ENCODE results near the gene CCNA2. TPM values are rescaled to one million over a fixed set of nuclear protein-coding genes. Genes with fewer than 3 reads are reported as not detected.

The CCNA2 gene
- total RNA-seq, 2 donors from 2014 or later = 2.4 to 2.5 TPM

DNA sequence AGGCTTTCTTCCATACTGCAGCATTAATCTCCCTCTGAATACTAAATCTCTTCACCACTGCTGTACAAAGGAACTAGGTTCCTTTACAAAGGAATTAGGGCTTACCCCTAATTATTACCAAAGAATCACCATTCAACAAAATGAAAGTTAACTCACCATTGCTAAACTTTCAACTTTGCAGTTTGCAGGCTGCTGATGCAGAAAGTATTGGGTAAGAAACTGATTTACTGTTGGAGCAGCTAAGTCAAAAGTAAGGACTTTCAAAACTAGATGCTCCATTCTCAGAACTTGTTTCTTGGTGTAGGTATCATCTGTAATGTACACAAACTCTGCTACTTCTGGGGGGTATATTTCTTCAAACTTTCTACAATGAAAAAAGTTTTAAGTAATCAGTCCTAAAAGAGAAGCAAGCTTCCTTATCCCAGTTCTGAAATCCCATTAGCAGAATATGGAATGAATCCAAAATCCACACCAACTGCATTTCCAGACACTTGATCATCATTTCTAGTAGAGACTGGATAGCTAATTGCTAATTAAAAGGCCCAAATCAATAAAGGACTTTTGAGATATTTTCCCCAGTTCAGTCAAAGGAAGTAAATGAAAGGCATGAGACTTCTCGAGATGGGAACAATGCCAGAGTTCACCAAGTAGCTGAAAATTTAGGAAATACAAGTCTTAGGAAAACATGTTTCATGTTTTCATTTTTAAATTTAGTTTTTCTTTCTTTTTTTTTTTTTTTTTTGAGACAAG lies 4.3 kb downstream of the CCNA2 start:
- Histone ChIP-seq H3K4me3 (no peak overlapping the region), H3K4me1 (ENCODE audit: control insufficient read depth in 1 of 2, low read depth in 2 of 2) (peaks cover 9% of the 10 kb centered on the region in 2 donors), H3K36me3 (peaks cover 9% of the 10 kb centered on the region), H3K27me3 (replicated peaks; ENCODE audit: insufficient read depth) (no peaks in the 10 kb centered on the region), H3K27ac (no peak overlapping the region), H3K9me3 (no peaks in the 10 kb centered on the region)
- TF ChIP-seq, protein P1, sequence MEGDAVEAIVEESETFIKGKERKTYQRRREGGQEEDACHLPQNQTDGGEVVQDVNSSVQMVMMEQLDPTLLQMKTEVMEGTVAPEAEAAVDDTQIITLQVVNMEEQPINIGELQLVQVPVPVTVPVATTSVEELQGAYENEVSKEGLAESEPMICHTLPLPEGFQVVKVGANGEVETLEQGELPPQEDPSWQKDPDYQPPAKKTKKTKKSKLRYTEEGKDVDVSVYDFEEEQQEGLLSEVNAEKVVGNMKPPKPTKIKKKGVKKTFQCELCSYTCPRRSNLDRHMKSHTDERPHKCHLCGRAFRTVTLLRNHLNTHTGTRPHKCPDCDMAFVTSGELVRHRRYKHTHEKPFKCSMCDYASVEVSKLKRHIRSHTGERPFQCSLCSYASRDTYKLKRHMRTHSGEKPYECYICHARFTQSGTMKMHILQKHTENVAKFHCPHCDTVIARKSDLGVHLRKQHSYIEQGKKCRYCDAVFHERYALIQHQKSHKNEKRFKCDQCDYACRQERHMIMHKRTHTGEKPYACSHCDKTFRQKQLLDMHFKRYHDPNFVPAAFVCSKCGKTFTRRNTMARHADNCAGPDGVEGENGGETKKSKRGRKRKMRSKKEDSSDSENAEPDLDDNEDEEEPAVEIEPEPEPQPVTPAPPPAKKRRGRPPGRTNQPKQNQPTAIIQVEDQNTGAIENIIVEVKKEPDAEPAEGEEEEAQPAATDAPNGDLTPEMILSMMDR (IDR thresholded peaks at IDR 0.05) = no peak
- ATAC-seq (ENCODE audit: insufficient number of reproducible peaks, low FRiP score, low read depth) = no peak
- no peak for DNase-seq (ENCODE audit: low spot score)

DNA sequence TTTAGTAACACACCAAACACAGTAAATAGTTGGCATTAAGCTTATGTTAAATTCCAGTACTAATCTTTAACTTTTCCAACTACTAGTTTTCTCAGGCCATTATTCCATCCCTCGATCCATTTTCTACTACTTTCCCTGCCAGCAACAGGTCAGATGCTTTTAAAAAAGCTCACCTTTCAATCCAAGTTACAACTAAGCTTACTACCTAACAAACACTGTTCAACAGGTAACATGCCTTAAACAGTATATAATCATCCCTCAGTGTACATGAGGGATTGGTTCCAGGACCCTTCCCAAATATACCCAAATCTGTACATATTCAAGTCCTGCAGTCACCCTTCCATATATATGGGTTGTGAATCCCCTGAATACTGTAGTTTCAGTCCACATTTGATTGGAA lies 5.5 kb downstream of the CCNA2 start:
- no peak overlapping the region for H3K27ac ChIP-seq
- DNase-seq (ENCODE audit: low spot score) = no peak
- H3K4me3 ChIP-seq = no peak overlapping the region
- TF ChIP-seq, protein P1 (IDR thresholded peaks at IDR 0.05) = no peak
- no peaks in the 10 kb centered on the region for H3K27me3 ChIP-seq (replicated peaks; ENCODE audit: insufficient read depth)
- H3K9me3 ChIP-seq = no peaks in the 10 kb centered on the region
- H3K4me1 ChIP-seq (ENCODE audit: control insufficient read depth in 1 of 2, low read depth in 2 of 2) = peaks cover 6% of the 10 kb centered on the region in 2 donors
- ATAC-seq (ENCODE audit: insufficient number of reproducible peaks, low FRiP score, low read depth) = no peak
- H3K36me3 ChIP-seq = peaks cover 12% of the 10 kb centered on the region

DNA sequence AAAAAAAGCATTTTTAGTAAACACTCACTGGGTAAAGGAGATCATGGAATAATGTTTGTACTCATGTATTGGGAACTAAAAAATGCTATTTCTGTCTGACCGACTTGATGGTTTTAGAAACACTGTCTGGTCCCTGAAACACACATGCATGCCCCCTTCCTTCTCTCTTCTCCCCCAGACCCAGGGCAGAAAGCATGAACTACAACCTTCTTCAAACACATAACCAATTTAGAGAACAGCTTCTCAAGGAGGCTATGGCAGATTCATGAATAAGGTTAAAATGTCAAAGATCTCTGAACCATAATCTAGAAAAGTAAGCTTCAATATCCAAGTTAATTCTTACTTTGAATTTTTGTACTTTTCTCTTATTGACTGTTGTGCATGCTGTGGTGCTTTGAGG lies 6.0 kb downstream of the CCNA2 start:
- Histone ChIP-seq H3K4me3 (no peak overlapping the region), H3K27ac (no peak overlapping the region), H3K27me3 (replicated peaks; ENCODE audit: insufficient read depth) (no peaks in the 10 kb centered on the region), H3K36me3 (peaks cover 17% of the 10 kb centered on the region), H3K9me3 (no peaks in the 10 kb centered on the region), H3K4me1 (ENCODE audit: control insufficient read depth in 1 of 2, low read depth in 2 of 2) (peaks cover under 1% of the 10 kb centered on the region in 2 donors)
- TF ChIP-seq, protein P1 (IDR thresholded peaks at IDR 0.05) = no peak
- DNase-seq (ENCODE audit: low spot score) = no peak
- no peak for ATAC-seq (ENCODE audit: insufficient number of reproducible peaks, low FRiP score, low read depth)

DNA sequence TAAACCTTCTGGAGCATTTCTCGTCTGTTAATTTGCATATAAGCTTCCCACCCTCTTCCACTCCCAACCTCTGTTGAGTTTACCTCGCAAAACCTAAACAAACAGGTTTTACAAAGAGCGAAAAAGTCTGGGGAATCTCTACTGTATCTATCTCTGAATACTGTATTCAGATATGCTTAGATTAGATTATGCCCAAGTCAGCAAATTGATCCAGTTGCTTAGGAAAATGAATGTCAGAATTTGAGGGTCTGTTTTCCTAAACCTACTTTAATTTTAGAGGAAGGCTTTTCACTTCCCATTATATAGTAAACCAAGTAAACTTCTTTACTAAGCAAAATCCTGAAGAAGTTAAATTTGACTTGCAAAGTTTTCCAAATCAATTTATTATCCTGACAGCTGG lies 6.7 kb downstream of the CCNA2 start:
- H3K4me1 ChIP-seq (ENCODE audit: control insufficient read depth in 1 of 2, low read depth in 2 of 2) = no peaks in the 10 kb centered on the region
- no peak overlapping the region for H3K4me3 ChIP-seq
- H3K36me3 ChIP-seq = peaks cover 22% of the 10 kb centered on the region
- no peaks in the 10 kb centered on the region for H3K27me3 ChIP-seq (replicated peaks; ENCODE audit: insufficient read depth)
- DNase-seq (ENCODE audit: low spot score) (no peak), ATAC-seq (ENCODE audit: insufficient number of reproducible peaks, low FRiP score, low read depth) (no peak)
- no peaks in the 10 kb centered on the region for H3K9me3 ChIP-seq
- TF ChIP-seq, protein P1 (IDR thresholded peaks at IDR 0.05) = no peak
- no peak overlapping the region for H3K27ac ChIP-seq

DNA sequence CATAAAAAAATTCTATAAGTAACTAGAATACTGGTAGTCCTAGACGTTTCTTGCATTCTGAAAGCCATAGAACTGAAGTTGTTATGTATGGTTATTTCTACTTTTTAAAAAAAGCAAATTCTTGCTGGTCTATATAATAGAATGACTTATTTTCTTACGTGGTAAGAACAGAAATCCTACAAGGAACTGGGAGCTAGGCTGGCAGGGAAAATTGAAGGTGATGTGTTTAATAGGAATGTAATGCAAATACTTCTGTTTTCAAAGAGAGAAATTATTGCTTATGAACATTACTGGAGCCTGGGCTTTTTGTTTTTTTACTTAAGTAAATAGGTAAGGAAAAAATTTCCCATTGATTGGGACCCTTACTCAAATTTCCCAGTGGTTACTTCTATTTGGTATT lies 8.9 kb downstream of the CCNA2 start:
- Histone ChIP-seq H3K27me3 (replicated peaks; ENCODE audit: insufficient read depth) (no peaks in the 10 kb centered on the region), H3K4me1 (ENCODE audit: control insufficient read depth in 1 of 2, low read depth in 2 of 2) (no peaks in the 10 kb centered on the region), H3K9me3 (no peaks in the 10 kb centered on the region), H3K27ac (no peak overlapping the region), H3K36me3 (peaks cover 36% of the 10 kb centered on the region), H3K4me3 (no peak overlapping the region)
- DNase-seq (ENCODE audit: low spot score) = no peak
- ATAC-seq (ENCODE audit: insufficient number of reproducible peaks, low FRiP score, low read depth) = no peak
- TF ChIP-seq, protein P1 (IDR thresholded peaks at IDR 0.05) = no peak

Data from thoracic aorta (tissue), 2 donors.